GM18519 (cell line): ENCODE measurements around the gene FARP1.

ENCODE experiments used
- ATAC-seq: cut with Tn5 transposase; IDR thresholded peaks from one replicate; pipeline ENCODE4 v1.9.1; 2021; ENCODE audit warnings: mild to moderate bottlenecking, moderate library complexity; ENCODE audit not compliant: unreplicated experiment, low FRiP score

Gene FARP1

GRCh38 chr13:98299235-98299965 lies 156.5 kb downstream of the FARP1 start:
- ATAC-seq, result no peak

GRCh38 chr13:98299966-98300350 lies 157.1 kb downstream of the FARP1 start:
- ATAC-seq, result no peak

- ATAC-seq, result no peak
These were observed 158.2 kb downstream of the FARP1 start for GRCh38 chr13:98300956-98301641.

- ATAC-seq, result no peak
These were observed 158.8 kb downstream of the FARP1 start for GRCh38 chr13:98301721-98302120.

- ATAC-seq, result no peak
These were observed 161.0 kb downstream of the FARP1 start for GRCh38 chr13:98303858-98304257.

- no peak for ATAC-seq
These were observed 162.8 kb downstream of the FARP1 start for GRCh38 chr13:98305670-98306069.

- ATAC-seq, result no peak
These were observed 164.7 kb downstream of the FARP1 start for GRCh38 chr13:98307463-98308085.

- no peak for ATAC-seq
These were observed 165.4 kb downstream of the FARP1 start for GRCh38 chr13:98308086-98308911.

GRCh38 chr13:98309569-98310335 lies 166.9 kb downstream of the FARP1 start:
- no peak for ATAC-seq

GRCh38 chr13:98310485-98311199 lies 167.7 kb downstream of the FARP1 start:
- ATAC-seq, result no peak

GRCh38 chr13:98311200-98311548 lies 168.3 kb downstream of the FARP1 start:
- ATAC-seq, result no peak

GRCh38 chr13:98312606-98313005 lies 169.7 kb downstream of the FARP1 start:
- no peak for ATAC-seq

GRCh38 chr13:98313023-98313921 lies 170.4 kb downstream of the FARP1 start:
- ATAC-seq, result no peak

GRCh38 chr13:98313922-98314292 lies 171.0 kb downstream of the FARP1 start:
- no peak for ATAC-seq

GRCh38 chr13:98315466-98315865 lies 172.6 kb downstream of the FARP1 start:
- ATAC-seq, result no peak

- no peak for ATAC-seq
These were observed 173.0 kb downstream of the FARP1 start for GRCh38 chr13:98315902-98316301.

- ATAC-seq, result no peak
These were observed 174.8 kb downstream of the FARP1 start for GRCh38 chr13:98317573-98318171.

- ATAC-seq, result no peak
These were observed 175.5 kb downstream of the FARP1 start for GRCh38 chr13:98318263-98318878.
